HG03095 (cell line): ENCODE data around the gene RUBCNL.
A peak's percentile ranks its signal among the peaks of the same experiment; 100 is the strongest.

Source experiments
- ATAC-seq: cut with Tn5 transposase; IDR thresholded peaks from one replicate; pipeline ENCODE4 v1.9.1; 2021; ENCODE audit warnings: moderate library complexity; ENCODE audit not compliant: unreplicated experiment

Gene RUBCNL

DNA sequence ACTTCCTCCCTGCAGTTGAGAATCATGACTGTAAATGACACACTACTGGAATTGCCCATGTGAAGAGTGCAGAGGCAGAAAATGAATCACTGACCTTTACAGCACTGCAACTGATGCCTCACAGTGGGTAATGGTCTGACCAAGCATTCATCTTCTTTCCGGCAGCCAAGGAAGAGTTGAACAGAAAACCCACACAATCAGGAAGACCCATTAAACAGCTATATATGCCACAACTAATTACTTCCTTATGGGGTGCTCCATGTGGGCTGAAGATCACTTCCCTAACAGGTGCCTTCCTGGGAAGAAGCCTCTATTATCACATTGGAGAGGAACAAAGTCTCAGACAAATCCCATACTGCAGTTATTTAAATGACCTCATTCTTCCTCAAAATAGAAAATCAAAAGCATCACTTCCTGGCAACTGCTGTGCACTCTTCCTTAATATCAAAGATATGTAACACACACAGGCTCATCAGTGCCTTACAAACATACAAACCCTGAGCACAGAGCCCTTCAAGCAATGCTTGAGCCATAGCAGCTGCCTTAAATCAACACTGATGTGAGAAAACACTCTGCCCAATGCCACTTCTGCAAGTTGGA is 45.8 kb downstream of the RUBCNL start:
- ATAC-seq = peak; percentile 58

DNA sequence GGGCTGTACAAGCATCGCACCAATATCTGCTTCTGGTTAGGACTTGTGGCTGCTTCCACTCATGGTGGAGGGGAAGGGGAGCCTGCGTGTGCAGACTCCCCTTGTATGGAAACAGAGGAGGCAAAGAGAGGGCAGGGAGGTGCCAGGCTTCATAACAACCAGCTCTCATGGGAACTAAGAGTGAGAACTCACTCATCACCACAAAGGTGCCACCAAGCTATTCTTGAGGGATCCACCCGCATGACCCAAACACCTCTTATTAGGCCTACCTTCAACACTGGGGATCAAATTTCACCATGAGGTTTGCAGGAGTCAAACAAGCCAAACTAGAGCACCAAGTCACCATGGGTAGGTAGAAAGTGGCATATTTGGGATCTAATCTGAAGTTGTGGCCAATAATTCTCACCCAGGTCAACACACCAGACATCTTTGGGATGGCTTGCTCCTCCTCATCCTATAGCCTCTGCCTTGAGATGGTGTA is 46.4 kb downstream of the RUBCNL start:
- ATAC-seq = no peak

DNA sequence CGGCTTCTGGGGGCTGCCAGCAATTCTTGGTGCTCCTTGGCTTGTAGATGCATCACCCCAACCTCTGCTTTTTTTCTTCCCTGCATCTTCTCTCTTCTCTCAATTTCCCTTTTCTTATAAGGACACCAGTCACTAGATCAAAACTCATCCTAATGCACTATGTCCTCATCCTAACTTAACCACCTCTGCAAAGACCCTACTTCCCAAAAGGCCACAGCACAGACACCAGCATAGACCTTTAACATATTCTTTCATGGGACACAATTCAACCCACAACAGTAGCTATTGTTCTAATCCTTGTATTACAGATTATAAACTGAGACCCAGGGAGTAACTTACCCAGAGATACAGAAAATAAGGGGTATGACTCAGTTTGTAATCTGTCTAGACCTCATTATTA is 47.0 kb downstream of the RUBCNL start:
- no peak for ATAC-seq

DNA sequence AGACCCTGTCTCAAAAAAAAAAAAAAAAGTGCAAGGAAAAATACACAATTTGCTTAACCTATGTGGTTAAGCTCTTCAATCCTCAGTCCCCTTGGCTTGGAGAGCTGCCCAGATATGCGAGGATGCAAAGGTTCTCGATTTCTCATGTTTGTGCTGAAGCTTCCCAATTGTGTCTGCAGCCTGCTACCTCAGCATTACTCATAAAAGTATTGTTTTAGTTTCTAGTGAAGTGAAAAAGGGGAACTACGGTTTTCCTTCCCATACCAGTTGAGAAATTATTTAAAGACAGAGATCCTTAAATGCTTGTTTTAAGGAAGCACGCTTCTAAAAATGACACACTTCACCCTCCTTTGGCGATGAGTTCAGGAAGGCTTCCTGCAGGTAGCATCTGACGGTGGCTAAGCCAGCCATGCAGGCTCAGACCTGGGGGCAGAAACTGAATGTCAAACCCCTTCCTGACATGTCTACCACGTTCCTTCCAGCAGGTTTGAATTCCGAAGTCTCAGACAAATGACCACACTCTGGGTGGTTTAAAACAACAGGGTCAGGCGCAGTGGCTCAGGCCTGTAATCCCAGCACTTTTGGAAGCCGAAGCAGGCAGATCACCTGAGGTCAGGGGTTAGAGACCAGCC is 47.9 kb downstream of the RUBCNL start:
- no peak for ATAC-seq

DNA sequence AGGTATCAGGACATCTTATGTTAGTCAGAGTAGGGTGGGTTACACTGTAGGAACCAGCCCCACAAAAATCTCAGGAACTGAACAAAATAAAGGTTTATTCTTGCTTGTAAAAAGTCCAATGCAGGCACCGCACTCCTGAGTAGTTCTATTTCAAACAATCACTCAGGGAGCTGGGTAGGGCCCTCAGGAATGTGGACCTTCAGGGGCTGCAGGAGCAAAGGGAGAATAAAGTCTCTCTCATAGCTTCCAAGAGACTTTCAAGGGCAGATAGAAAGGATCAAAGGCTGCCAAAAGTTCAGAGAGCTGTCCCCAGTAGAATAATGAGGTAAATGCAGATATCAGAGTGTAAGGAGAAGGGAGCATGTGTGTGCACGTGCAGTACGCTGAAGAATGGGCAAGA is 49.4 kb downstream of the RUBCNL start:
- no peak for ATAC-seq

DNA sequence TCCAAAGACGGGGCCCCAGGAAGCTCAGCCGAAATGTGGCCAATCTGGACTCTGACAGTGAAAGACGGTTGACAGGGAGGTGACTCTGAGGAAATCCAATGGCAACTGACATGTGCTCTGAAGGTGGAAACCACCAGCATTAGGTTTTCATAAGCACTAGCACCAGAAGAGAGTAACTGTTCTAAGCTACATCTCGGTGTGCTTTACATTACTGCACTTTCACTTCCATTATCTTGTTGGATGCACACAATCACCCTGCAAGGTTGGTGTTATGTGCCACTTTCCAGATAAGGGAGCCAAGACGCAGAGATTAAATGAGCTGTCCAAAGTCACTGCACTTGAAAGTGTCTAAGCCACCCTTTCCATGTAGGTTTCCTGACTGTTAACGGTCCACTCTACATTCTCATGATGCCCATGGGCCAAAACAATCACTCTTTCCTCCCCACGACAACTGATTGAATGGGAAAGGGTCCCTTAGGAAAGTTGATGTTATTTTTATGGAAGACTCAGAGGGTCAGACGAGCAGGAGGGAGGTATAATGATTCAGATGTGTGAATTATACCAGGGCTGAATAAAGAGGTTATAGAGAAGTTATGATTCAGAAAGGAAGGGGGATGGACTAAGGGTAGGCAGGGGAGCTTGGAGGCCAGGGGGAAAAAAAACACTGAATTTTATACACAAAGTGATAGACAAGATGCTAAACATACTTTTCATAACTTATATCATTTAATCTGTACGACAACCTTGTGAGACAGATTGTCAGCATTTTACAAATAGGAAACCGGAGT is 52.8 kb downstream of the RUBCNL start:
- no peak for ATAC-seq

DNA sequence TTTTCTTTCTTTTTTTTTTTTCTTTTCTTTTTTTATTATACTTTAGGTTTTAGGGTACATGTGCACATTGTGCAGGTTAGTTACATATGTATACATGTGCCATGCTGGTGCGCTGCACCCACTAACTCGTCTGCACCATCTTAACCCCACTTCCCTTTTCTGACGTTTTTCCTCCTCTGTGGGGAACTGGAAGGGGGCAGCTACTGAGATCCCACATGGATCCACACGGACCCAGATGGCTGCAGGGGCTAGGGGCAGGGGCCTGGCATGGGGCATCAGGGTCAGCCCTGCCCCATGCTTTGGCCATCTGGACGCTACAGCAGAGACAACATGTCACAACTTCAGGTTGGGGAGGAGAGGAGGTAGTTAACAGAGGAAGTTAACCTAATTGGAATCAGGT is 54.3 kb downstream of the RUBCNL start:
- ATAC-seq = no peak

DNA sequence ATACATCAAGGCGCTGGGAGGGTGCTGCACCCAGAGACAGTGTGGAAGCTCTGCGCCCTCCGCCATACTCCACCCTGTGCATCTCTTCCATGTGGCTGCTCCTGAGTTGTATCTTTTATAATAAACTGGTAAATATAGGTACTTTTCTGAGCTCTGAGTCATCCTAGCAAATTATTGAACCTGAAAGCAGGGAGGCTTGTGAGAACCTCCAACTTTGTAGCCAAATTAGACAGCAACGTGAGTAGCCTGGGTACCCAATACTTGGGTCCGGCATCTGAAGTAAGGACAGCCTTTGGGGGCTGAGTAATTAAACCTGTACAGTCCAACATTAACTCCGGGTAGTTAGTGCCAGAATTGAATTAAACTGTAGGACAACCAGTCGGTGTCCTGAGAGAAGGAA is 57.4 kb downstream of the RUBCNL start:
- ATAC-seq = no peak

DNA sequence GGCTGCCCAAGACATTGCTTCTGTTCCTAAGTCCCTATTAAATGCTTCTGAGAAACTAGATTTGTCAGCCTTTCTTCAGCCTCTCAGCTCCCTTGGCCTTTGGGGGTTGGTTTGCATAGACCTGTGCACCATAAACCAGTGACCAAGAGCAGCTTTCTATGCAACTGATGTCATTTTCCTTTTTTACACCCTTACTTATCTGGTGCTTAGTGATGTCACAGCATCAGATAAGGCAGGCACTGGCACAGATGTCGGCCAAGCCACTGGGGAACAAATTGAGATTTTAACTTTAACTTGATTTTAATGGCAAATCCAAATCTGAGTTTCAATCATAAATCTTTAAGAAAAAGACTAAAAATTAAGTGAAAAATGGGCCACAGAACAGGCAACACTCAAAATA is 59.8 kb downstream of the RUBCNL start:
- no peak for ATAC-seq

DNA sequence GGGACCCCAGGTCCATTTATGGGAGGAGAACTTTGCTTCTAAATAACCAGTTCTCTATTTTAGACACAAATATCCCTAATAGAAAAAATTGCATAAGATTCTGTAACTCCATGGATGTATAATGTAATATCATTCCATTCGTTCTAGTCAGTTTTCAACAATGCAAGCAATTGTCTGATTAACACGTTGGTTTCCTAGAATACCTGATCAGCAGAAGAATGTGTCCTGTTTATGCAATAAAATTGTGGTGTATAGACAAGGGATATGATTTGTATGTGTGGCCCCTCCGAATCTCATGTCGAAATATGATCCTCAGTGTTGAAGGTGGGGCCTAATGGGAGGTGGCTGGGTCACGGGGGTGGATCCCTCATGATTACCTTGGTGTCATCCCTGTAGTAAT is 62.1 kb downstream of the RUBCNL start:
- ATAC-seq = no peak

DNA sequence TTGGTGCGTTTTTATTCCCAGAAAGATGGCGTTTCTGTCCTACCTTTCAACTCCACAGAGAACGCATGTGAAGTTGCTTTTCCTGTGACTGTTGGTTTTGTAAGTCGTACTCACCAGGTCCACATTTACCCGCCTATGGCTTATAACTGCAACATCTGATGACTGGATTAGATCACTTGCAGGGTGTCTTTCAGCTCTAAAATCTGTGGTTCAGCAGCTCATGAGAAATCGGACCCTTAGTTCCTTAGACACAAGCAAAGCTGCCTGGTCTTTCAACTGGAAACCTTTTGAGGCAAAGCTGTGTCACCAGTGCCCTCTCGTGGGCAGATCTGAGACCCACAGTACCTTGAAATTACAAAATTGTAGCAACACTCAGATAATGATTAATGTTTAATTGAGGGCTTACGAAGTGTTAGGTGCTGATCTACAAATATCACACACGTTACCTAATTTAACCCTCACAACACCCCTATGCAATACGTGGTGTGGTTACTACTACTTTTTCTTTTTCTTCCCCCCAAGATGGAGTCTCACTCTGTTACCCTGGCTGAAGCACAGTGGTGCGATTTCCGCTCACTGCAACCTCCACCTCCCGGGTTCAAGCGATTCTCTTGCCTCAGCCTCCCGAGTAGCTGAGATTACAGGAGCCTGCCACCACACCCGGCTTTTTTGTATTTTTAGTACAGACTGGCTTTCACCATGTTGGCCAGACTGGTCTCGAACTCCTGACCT is 65.4 kb downstream of the RUBCNL start:
- no peak for ATAC-seq

DNA sequence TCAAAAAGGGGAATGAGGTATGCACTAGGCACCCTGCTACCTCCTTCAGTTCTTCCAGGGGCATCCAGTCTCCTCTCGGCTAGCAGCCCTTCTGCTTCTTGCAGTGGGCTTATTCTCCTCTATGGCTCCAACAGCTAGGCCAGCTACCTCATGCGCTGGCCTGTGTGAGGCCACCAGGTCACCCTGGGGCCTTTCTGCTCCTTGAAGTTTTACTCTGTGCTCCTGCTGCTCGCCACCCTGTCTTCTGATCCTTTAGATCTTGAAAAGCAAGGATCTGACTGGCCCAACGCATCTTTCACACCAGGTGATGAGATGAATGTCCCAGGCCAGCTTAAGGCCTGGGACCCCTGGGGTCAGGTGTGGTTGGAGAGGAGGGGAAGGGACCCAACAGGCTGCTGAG is 66.2 kb downstream of the RUBCNL start:
- ATAC-seq = no peak

DNA sequence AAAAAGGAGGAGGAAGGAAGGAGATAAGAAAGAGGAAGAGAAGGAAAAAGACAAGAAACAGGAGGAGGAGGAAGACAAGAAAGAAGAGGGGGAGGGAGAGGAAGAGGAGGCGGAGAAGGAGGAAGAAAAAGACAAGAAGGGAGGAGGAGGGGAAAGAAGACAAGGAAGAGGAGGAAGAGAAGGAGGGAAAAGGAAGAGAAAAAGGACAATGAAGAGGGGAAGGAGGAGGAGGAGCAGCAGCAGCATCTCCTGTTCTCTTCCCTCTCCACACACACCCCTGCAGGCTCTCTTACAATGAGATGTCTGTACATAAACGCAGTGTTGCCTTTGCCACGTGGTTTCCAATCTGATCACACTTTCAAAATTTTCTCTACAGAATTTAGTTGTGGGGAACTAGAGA is 66.6 kb downstream of the RUBCNL start:
- no peak for ATAC-seq

DNA sequence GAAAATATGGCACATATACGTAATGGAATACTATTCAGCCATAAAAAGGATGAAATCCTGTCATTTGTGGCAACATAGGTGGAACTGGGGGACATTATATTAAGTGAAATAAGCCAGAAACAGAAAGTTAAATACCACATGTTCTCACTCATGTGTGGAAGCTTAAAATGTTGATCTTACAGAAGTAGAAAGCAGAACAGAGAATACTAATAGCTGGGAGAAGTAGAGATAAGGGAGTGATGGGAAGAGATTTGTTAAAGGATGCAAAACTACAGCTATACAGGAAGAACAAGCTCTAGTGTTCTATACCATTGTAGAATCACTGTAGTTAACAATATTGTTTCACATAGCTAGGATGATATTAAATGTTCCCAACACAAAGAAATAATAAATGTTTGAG is 68.1 kb downstream of the RUBCNL start:
- no peak for ATAC-seq

DNA sequence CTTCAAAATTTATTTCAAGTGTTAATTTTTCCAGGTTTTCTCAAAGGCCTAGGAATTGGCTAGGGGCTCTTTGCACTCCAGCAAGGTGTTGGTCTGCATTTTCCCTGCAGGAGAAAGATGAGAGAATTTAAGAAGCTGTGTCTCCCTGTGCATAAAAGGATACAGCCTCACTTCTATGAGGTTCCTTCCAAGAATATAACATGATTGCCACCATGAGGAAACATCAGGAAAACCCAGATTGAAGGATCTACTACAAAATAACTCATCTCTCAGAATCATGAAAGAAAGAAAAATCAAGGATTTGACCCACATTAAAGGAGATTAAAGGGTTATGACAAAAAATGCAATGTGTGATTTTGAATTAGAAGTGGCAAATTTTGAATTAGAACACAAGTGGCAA is 69.9 kb downstream of the RUBCNL start:
- ATAC-seq = no peak

DNA sequence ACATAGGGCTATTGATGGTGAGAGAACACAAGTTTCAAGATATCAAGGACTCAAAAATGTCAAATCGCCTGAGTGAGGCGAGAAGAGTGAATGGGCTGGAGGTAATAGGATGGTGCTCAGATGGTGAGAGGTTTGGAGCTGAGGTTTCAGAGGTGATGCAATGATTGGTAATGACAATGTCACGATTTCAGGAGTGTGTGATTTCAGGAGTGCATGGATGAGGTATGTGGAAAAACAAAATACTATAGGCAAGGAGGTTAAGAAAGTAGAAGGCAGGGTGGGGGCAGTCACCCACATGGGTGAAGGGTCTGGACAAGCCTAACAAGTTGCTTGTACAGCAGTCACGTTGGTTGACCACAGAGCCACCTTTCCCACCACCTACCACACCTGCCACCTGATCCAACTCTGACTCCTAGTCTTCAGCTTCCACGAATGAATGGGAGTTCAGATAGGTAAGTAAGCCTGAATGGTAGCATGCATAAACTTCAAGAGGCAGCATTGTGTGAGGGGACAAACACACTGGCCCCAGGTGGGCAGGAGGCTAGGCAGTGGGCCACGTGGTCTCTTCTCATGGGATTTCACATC is 71.5 kb downstream of the RUBCNL start:
- ATAC-seq = no peak

DNA sequence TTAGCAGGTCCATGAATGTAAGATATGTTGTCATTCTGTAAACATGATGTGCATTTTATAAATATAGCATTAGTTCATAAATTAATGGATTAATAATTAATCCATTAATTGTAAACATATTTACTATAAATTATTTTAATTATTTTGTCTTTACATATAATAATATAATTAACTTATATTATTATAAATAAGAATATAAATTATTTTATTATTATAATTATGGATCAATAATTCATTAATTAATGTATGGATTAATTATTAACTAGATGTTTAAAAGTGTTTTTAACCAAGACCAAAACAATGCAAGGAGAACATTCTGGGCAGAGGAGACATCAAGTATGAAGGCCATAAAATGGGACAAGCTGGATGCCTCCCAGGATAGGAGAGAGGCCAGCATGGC is 72.0 kb downstream of the RUBCNL start:
- no peak for ATAC-seq

DNA sequence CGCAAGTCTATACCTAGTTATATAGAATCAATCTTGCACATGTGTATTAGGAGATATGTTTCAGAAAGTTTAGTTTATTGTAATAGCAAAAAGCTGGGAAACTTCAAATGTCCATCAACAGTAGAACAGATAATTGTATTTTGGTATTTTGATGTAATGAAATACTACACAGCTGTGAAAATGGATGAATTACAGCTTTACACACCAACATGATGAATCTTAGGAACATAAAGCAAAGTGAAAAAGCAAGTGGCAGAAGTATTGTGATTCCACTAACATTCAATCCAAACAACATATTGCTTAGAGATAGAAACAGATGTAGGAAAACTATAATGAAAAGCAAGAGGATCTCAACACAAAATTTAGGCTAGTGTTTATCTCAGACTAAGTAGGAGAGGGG is 72.5 kb downstream of the RUBCNL start:
- ATAC-seq = no peak

DNA sequence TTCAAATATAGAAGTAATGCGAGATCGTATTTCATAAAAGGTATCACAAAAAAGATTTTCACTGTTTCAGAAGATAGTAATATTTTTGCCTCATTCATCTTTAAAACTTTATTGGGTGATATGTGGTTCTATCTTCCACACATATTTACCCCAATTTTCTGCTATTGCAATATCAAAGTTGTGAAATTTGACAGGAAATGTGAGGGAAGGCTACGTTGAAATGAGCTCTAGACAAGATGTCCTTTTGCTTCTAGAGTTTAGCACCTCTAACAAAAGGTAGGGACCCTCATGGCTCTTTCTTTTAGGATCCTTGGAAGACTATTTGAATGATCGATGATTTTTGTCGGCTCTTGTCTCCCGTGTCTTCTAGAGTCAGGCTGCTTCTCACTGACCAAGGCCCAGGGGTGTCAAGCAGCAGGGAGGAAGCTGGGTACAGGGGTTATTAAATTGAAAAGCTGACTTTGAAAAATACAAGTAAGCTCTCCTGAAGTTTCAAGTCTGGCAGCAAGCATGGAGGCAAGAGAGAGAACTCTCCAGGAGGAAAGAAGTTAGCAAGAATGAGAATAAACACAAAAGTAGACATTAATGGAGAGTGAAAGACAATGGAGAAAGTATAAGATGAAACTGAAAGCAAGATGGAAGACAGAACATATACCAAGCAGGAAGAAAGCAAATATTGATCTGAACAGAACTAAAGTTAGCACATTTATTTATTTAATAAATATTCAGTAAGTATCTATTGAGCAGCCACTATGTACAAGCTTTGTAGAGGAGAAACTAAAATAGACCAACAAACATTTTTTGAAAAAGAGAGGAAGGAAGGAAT is 73.4 kb downstream of the RUBCNL start:
- no peak for ATAC-seq

DNA sequence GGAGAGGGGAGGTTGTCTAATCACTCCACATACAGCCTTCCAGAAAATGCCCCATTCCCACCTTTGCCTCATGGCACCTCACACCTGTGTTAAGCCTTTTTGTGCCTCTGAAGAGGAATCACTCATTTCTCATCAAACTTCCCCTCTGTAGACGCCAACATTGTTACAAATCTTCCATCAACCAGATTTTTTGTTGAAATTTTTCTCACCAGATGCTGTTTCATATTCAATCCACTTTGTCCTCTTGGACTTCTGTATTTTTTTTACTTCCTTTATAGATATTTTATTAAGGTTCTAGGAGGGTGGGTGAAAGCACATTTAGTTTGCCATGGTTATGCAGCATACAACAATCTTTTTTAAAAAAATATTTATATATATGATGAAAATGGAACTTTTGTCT is 74.0 kb downstream of the RUBCNL start:
- no peak for ATAC-seq
